GM19467 (cell line): ENCODE data around the gene CDC27.
"Not testable (repeated sequence)": the region's sequence is repeated elsewhere in the genome, so short reads cannot be mapped to it uniquely, and the experiment has no call there.

Experiments used
- ATAC-seq: cut with Tn5 transposase; IDR thresholded peaks from one replicate; pipeline ENCODE4 v1.9.1; 2021; ENCODE audit warnings: mild to moderate bottlenecking, moderate library complexity; ENCODE audit not compliant: unreplicated experiment

Gene CDC27, protein sequence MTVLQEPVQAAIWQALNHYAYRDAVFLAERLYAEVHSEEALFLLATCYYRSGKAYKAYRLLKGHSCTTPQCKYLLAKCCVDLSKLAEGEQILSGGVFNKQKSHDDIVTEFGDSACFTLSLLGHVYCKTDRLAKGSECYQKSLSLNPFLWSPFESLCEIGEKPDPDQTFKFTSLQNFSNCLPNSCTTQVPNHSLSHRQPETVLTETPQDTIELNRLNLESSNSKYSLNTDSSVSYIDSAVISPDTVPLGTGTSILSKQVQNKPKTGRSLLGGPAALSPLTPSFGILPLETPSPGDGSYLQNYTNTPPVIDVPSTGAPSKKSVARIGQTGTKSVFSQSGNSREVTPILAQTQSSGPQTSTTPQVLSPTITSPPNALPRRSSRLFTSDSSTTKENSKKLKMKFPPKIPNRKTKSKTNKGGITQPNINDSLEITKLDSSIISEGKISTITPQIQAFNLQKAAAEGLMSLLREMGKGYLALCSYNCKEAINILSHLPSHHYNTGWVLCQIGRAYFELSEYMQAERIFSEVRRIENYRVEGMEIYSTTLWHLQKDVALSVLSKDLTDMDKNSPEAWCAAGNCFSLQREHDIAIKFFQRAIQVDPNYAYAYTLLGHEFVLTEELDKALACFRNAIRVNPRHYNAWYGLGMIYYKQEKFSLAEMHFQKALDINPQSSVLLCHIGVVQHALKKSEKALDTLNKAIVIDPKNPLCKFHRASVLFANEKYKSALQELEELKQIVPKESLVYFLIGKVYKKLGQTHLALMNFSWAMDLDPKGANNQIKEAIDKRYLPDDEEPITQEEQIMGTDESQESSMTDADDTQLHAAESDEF

DNA sequence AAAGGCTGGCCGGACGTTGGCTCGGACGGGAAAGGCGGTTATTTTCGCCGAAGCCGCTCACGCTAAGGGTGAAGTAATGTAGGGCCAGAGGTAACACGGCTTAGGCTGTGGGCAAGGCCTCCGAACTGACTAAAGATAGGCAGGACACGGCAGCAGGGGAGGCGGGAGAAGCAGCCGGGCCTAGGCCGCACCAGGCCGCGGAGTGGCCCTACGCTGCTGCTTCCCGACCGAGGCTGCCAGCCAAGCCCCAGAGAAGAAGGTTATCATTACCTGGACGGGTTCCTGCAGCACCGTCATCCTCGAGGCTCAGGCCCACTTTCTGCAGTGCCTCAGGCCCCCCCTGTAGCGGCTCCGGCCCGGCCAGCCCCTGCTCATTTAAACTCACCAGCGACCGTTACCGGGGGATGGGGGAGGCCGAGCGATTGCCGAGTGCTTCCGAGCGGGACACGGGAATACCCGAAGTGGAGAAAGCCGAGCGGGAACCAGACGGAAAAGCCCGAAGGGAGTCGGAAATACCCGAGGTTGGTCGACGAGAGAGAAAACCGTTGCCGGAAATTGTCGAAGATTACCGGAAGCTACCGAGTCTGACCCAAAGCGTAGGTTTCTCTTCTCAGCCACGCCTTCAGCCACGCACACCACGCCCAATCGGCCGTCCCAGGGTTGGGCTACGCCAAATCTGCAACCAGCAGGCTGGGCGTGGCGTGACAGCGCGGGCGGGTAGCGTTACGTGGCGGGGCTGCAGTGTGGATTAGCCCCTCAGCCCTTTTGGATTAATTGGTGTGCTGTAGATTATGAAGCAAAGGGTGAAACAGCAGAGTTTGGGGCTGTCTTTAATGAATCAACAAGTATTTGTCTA, at the start of gene CDC27:
CDC27 (minus strand) TSS at position 420 of the 856 bp plus-strand sequence; CDS start at position 297, 123 bp downstream.
- ATAC-seq, result peak; percentile 82

DNA sequence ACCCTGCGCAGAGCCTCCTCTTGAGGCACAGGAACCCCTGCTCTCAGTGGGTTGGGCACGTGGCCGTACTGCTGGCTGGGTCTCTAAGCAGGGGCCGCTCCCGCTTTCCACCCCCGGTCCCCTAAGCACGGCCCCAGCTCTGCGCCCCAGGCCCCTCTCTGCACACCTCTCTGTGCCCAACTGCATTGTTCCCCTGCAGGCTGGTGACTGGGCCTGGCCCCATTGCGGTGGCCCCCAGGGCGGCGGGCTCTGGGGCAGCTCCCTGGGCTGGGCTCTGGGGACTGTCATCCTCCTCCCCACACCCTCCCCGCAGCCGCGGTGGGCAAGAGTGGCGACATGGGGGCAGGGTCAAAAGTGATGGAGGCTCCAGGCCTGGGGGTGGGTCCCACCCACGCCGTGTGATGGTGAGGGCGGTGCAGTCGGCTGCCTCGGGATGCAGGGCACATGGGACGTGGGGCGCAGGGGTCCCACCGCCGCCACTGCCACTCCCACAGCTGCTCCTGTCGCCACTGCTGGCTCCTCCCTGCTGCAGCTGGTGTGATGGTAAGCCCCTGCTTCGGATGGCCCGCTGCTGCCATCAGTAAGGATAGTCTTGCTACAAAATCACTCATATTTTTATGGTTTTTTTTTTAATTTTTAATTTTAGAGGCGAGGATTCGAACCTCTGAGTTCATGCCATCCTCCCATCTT, 49.4 kb upstream of the CDC27 start:
- ATAC-seq, result no peak

DNA sequence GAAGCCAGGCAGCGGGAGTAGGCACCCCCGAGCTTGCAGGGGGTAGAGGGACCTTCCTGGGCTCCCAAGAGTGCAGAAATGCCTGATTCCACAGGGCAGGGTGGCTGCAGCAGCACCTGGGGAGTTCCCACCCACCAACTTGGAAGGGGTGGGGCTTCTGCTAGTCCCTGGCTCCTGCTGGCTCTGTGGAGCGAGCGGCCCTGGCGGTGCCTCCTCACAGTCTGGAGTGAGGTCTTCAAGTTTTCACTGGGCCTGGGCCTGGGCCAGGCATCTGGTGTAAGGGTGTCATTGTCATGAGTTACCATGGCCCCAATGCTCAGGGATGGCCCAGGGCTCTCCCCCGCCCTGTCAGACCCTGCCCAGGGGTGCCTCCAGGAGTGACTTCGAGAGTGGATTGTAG, 48.7 kb upstream of the CDC27 start:
- no peak for ATAC-seq

DNA sequence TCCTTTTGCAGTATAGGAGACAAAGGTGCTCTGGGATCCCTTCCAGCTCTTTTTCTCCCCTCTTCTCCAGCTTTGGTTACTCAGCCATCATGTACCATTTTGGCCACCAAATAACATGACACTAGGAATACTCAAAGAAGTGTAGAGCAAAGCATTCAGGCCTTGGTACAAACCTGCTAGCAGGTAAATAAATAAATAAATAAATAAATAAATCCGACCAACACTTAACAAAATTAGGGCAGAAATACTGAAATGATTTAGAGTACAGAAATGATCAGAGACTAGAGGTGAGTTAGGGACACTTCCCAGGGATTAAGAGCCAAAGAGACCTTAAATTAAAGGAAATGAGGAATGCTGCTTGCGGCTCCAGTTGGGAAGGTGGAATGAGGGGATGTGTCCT, 46.8 kb upstream of the CDC27 start:
- no peak for ATAC-seq

DNA sequence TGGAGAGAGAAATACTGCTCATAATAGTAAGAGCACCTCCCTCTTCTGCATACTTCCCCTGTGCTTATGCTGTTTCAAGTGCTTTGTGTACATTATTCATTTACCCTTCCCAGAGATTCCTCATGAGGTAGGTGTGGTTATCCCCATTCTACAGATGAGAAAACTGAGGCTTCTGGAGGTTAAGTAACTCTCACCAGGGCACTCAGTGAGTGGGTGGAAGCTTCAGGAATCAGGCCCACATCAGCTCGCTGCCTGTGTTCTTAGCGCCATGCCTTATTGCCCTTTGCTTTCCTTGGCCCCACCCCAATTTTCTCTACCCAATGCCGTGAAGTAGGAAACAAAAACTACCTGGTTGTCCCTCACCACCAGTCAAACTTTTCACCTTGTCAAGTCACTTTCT, 46.4 kb upstream of the CDC27 start:
- no peak for ATAC-seq

DNA sequence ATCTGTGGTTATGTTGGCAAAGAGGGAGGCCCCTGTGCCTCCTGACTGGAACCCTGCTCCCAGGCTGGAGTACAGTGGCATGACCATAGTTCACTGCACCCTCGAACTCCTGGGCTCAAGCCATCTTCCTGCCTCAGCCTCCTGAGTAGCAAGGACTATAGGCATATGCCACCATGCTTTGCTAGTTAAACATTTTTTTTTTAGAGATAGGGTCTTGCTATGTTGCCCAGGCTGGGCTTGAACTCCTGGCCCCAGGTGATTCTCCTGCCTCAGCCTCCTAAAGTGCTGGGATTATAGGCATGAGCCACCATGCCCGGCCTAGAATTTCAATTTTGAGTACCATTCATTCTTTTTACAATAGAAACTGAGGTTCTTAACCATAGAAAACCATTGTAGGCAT, 43.4 kb upstream of the CDC27 start:
- no peak for ATAC-seq

DNA sequence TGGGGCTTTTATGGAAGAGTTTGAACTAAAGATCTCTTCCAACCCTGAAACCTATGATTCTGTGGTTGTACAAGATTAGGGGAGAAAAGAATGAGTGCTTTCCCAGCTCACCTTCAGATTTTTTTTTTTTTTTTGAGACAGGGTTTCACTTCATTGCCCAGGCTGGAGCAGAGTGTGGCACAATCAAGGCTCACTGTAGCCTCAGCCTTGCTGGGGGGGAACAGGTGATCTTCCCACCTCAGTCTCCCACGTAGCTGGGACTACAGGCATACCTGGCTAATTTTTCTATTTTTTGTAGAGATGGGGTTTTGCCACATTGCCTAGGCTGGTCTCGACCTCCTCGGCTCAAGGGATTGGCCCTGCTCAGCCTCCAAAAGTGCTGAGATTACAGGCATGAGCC, 42.8 kb upstream of the CDC27 start:
- ATAC-seq, result no peak

DNA sequence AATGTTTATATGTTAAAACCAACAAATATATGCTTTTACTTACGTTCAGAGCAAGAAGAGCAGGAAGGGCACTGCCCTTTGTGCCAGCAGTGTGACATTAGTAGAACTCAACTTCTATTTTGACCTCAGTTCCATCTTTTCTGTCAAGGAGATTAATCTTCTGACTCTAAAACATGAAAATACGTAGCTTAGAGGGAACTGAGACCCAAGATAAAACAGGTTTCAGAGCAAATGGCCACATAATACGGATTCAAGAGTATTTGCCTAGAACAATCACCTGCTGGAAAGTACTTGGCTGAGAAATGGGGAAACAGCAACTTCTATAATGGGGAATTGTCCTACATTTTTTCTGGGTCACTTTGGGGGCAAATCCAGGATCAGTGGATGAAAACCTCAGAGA, 42.2 kb upstream of the CDC27 start:
- no peak for ATAC-seq

DNA sequence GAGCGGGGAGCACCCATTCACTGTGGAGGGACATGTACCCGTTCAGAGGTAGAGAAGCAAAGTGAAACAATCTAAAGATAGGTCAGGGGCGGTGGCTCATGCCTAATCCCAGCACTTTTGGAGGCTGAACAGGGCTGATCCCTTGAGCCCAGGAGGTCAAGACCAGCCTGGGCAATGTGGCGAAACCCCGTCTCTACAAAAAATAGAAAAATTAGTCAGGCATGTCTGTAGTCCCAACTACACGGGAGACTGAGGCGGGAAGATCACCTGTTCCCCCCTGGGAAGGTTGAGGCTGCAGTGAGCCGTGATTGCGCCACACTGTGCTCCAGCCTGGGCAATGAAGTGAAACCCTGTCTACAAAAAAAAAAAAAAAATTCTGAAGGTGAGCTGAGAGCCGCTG, 41.8 kb upstream of the CDC27 start:
- ATAC-seq, result no peak

DNA sequence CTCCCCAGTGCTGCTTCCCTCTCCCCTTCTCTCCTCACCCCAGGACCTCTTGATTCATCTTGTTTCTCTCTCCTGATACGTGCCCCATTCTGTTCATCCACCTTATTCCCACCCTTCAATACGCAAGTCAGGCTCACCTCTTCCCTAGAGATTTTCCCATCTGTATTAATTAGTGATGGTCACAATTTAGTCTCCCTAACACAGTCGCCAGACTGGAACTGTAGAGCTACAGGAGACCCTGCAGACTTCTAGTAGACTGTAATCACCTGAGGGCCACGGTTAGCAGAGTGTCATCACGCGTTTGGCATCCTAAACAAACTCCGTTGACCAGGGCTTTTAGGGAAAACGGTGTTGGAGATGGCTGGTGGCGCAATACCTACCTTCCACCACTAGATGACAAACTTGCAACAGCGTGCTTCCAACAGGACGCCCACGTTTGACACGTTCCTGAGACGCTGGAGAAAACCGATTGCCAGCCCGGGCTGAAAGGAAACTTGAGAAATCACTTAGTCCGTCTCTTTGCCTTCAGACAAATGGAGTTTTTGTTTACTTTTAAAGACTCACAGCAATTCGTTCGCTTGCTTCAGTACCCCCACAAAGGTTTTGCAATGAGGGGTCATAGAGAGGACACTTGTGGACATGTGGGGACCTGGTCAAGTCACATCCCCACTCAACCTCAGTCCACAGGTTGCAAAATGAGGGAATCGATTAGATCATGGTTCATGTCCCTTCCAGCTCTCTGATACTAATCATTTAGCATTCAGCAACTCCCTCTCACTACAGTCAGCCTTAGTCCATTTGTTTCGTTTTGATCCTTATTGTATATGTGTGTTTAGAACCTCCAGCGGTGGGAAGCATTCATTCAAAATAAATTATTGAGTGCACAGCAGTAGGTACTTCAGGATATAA, 40.7 kb upstream of the CDC27 start:
- ATAC-seq, result no peak

DNA sequence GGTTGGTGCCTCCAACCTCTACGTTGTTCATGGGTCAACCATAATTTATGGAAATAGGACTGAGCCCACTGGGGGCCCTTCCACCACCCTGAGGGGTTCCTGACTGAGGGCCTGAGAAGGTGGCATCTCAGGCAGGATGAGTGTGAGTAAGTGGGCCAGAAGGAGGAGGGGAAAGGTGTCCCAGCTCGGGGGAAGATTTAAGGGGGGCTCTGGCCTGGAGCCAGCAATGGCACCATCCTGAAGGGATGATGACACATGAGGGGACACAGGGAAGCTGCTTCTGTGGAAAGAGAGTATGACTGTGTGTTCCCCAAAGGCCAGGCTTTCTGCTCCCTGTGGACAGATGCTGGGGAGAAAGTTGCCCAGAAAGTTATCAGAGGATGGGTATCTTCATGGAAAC, 38.8 kb upstream of the CDC27 start:
- ATAC-seq, result no peak

DNA sequence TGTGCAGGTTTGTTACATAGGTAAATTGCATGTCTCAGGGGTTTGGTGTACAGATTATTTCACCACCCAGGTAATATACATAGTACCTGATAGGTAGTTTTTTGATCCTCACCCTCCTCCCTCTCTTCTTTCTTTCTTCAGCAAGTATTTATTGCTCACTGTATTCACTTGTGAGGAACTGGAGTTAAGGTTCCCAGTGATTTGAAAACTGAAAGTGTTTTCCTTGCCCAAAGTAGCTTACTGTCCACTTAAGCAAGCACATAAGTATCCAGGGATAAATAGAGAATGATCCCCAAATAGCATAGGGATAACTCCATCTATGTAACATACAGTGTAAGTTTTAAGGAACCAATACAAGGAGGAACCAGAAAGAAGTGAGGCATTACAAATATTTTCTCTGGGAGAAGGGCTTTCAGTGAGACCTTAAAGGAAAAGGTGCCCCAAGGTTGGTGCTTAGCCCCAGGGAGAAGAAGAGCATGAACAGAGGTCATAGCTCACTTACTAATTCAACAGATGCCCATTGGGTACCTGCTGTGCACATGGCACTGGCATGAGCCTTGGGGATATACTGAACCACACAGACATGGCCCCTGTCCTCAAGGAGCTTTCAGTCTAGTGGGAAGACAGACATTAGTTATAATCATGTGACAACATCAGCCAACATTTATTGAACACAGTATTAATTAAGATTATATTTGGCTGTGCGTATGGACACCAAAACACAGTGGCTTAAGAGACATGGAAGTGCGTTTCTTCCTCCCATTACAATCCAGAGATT, 37.0 kb upstream of the CDC27 start:
- no peak for ATAC-seq

DNA sequence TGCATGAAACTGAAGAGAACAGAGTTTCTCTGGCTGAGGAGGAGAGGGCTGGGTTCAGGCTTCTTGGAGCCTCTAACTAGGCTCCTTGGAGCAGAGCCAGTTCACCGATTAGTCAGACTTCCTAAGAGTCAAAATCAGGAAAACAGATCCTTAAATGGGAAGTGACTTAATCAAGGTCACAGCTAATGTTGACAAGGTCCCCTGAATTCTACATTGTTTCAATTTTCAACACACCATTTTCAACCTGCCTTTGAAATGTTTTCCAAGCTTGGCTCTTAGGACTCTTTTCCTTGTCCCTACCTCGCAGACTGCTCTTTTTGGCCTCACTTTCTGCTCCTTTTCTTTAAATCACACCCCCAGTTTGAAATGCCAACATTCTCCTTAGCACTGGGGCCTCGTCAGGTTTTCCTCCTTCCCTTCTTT, 36.4 kb upstream of the CDC27 start:
- no peak for ATAC-seq

DNA sequence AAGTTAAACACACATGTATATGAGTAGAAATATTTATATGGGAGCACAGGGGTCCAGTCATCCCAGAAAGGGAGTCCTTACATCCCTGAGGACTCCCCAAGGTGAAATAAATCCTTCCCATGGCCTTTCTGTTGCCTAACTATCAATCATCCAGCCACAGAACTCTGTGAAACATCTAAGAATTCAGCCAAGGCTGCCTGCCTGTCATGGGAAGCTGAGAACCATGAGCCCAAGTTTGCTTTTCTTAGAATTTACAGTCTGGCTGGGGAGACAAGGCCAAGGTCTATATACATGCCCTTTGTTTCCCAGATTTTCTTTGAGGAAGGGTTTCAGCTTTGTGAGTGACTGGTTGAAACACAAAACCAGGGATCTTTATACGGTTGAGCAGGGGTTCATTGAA, 35.9 kb upstream of the CDC27 start:
- no peak for ATAC-seq

DNA sequence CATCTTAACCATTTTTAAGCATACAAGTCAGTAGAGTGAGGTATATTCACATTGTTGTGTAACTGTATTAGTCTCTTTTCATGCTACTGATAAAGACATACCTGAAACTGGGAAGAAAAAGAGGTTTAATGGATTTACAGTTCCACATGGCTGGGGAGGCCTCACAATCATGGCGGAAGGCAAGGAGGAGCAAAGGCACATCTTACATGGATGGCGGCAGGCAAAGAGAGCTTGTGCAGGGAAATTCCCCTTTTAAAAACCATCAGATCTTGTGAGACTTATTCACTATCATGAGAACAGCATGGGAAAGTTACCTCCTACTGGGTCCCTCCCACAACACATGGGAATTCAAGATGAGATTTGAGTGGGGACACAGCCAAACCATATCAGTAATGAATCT, 35.0 kb upstream of the CDC27 start:
- not testable (repeated sequence) for ATAC-seq

DNA sequence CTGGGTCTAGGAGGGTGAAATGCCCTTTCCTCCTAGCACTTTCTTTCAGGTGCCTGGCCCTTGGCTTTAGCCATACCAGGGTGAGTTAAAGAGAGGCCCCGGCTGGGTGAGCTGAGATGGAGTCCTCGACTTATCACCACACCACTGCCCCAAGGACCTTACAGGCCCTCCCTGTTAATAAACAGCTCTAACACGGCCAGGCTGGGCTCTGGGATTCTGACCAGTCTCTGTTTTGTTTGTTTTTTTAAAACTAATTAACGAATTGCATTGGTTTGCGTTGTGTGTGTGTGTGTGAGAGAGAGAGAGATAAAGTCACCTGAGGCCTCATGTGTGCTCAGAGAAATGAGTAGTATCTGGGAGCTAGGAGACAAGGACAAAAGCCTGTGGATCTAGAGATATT, 34.4 kb upstream of the CDC27 start:
- ATAC-seq, result no peak

DNA sequence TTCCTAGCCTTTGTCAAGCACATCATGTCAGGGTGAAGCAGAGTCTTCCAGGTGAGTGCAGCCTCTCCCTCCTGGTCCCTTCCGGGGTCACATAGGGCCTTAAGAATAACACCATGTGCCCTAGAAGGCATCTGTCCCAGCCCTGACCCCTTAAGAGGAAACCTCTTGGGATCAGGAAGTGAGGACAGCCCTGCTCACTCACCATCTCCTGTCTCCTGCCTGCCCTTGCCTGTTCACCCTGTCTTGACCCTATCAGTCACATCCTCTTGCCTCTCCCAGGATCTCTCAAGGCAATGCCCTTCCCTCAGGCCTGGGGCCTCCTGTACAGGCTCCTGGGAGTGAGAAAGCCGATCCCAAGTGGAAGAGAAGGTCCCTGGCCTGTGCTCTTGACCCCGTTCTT, 33.9 kb upstream of the CDC27 start:
- ATAC-seq, result no peak

DNA sequence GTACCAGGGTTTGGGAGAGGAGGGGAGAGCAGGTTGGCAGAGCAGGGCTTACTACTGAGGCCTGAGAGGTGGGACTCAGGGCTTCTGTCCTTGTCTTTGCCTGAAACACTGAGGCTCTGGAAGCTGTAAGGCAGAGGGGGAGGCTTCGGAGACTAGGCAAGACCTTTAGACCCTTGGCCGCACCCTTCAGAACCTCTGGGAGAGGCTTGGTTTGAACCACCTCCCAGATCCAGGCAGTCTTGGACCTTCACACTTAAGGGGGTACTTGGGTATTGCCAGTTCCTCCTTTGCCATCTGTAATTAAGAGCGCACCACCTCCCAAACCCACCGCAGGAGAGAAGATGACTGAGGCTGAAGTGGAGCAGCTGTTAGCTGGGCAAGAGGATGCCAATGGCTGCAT, 33.0 kb upstream of the CDC27 start:
- ATAC-seq, result no peak

DNA sequence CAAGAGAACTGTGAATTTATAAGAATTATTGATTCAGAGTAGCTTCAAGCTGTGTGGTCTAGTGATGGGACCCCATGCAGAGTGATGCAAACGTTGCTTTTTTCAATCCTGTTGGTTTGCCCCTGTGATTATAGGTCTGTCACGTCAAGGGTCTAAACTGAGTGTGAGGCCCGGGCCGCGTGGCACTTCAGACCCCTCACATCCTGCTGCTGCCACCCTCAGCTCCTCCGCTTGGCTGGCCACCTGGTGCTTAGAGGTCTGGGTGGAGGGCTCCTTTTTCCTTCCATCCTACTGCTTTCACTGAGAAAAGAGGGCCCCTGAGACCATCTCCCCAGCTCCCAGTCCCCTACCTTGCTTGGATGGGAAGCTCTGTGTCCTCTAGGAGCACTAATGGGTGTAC, 32.1 kb upstream of the CDC27 start:
- ATAC-seq, result no peak
